K562 (cell line): ENCODE data around the gene GEMIN4. TPM values are rescaled to one million over a fixed set of nuclear protein-coding genes. Genes with fewer than 3 reads are reported as not detected.

ENCODE experiments used
- ATAC-seq: fragments of 200-7000 bp; cut with Tn5 transposase; 3 replicates; pipeline ENCODE4 v1.9.1; 2020; ENCODE audit warnings: moderate library complexity
- BruUV-seq: library from RNA; stranded (reverse); fragments of 400-500 nt; replicated peaks from 2 replicates; lab custom pipeline; 2021; lab: Mats Ljungman, UMichigan
- CTCF ChIA-PET: fragments of 300-600 bp; formaldehyde crosslinking; extraction: SDS; loops from one replicate; lab custom pipeline; 2021; ENCODE audit warnings: low intra/inter-chr PET ratio; lab: Yijun Ruan, JAX
- POLR2A ChIA-PET: fragments of 300-600, 350-650 bp; sonication (Branson Sonifier 250); formaldehyde crosslinking; extraction: SDS; loops from one replicate; lab custom pipeline; 2021; ENCODE audit warnings: antibody characterized with exemption, inconsistent platforms; lab: Yijun Ruan, JAX
- DNase-seq, 4 experiments: peaks; one replicate each; pipeline versions ENCODE4 v3.0.0 to v3.0.0-alpha.2; 2011 to 2018; ENCODE audit warnings: low spot score in 3 of 4, mixed read lengths in 3 of 4; ENCODE audit errors: extremely low read depth in 1 of 4
- FAIRE-seq: peaks from 2 replicates; lab custom pipeline; 2011; peaks lifted over from hg19 to GRCh38; lab: Jason Lieb, UNC
- H2AFZ ChIP-seq: 2 replicates; pipeline ENCODE4 v1.6.0; 2011; ENCODE audit warnings: low read depth, low read length, control low read depth, inconsistent platforms
- H3K27ac ChIP-seq: fragments of 200-600 bp; 3 replicates; pipeline ENCODE4 v1.8.0; 2011; ENCODE audit warnings: low read depth, mild to moderate bottlenecking, control low read depth, inconsistent platforms, low read length, moderate library complexity, mixed read lengths; ENCODE audit errors: extremely low read depth
- H3K27me3 ChIP-seq, 2 experiments: fragments of 300-600 bp in 1 of 2; 2 replicates in 1 of 2; 3 replicates in 1 of 2; pipeline versions ENCODE4 v1.6.0 to v1.8.0; 2011; ENCODE audit warnings: inconsistent platforms in 2 of 2, low read length in 2 of 2, mild to moderate bottlenecking in 1 of 2, mixed read lengths in 1 of 2, moderate library complexity in 1 of 2; ENCODE audit not compliant: control insufficient read depth in 2 of 2, insufficient read depth in 2 of 2
- H3K36me3 ChIP-seq: fragments of 300-600 bp; 3 replicates; pipeline ENCODE4 v1.8.0; 2011; ENCODE audit warnings: mild to moderate bottlenecking, low read length, inconsistent platforms; ENCODE audit not compliant: control insufficient read depth, insufficient read depth
- H3K4me1 ChIP-seq, 2 experiments: fragments of 200-600 bp in 1 of 2; replicated peaks in 1 of 2; 2 replicates in 1 of 2; 3 replicates in 1 of 2; pipeline versions ENCODE4 v1.5.1 to v1.8.0; 2011; ENCODE audit warnings: inconsistent platforms in 2 of 2, low read length in 2 of 2, mild to moderate bottlenecking in 1 of 2, mixed read lengths in 1 of 2, moderate library complexity in 1 of 2; ENCODE audit not compliant: control insufficient read depth in 2 of 2, insufficient read depth in 2 of 2
- H3K4me2 ChIP-seq: 2 replicates; pipeline ENCODE4 v1.6.1; 2011; ENCODE audit warnings: low read length, control low read depth, inconsistent platforms, mixed read lengths; ENCODE audit not compliant: insufficient read depth
- H3K4me3 ChIP-seq: fragments of 200-600 bp; sonication (generic), shearing (Covaris generic); 2 replicates; pipeline ENCODE4 v1.5.1; 2016; ENCODE audit warnings: control low read depth, inconsistent platforms
- H3K79me2 ChIP-seq: fragments of 200-600 bp; 3 replicates; pipeline ENCODE4 v1.8.0; 2011; ENCODE audit warnings: low read length, inconsistent platforms; ENCODE audit not compliant: control insufficient read depth, insufficient read depth
- H3K9ac ChIP-seq, 2 experiments: 2 replicates each; pipeline versions ENCODE4 v1.6.0 to v1.6.1; 2011; ENCODE audit warnings: low read depth in 2 of 2, low read length in 2 of 2, control low read depth in 1 of 2, inconsistent platforms in 1 of 2, mild to moderate bottlenecking in 1 of 2, mixed read lengths in 1 of 2; ENCODE audit not compliant: insufficient read depth in 1 of 2
- H3K9me1 ChIP-seq: one replicate; pipeline ENCODE4 v1.6.0; 2011; ENCODE audit warnings: inconsistent platforms, mild to moderate bottlenecking, low read length, moderate library complexity; ENCODE audit not compliant: control insufficient read depth, insufficient read depth
- H3K9me3 ChIP-seq: replicated peaks from 2 replicates; pipeline ENCODE4 v1.5.1; 2011; ENCODE audit warnings: low read depth, low read length, inconsistent platforms; ENCODE audit not compliant: control insufficient read depth, insufficient read depth
- H4K20me1 ChIP-seq: replicated peaks from 2 replicates; pipeline ENCODE4 v1.6.1; 2011; ENCODE audit warnings: low read length, inconsistent platforms, mixed read lengths; ENCODE audit not compliant: control insufficient read depth, insufficient read depth
- AFF4 ChIP-seq: sonication (generic); formaldehyde crosslinking; IDR thresholded peaks from 2 replicates; pipeline ENCODE4 v1.8.0; 2023; ENCODE audit warnings: mild to moderate bottlenecking, missing genetic modification reagents
- CBX8 ChIP-seq: fragments of 200-600 bp; sonication (generic); IDR thresholded peaks from 2 replicates; pipeline ENCODE4 v1.6.1; 2012; ENCODE audit warnings: borderline replicate concordance, mixed run types, low read depth, mild to moderate bottlenecking, moderate library complexity, mixed read lengths, low read length, control low read depth, inconsistent platforms; ENCODE audit not compliant: poor library complexity, severe bottlenecking; ENCODE audit errors: extremely low read depth
- DLX4 ChIP-seq: fragments of 250-450 bp; sonication (Bioruptor Pico); IDR thresholded peaks from 2 replicates; pipeline ENCODE4 v1.6.1; 2021; ENCODE audit warnings: mild to moderate bottlenecking
- ERF ChIP-seq: fragments of 450-650 bp; formaldehyde crosslinking; IDR thresholded peaks from 2 replicates; pipeline ENCODE4 v1.4.0; 2020; ENCODE audit warnings: mild to moderate bottlenecking, mixed read lengths
- EWSR1 ChIP-seq: fragments of 450-650 bp; IDR thresholded peaks from 2 replicates; pipeline ENCODE4 v1.6.1; 2018; ENCODE audit warnings: borderline replicate concordance, mild to moderate bottlenecking, low read depth, moderate library complexity; ENCODE audit not compliant: partially characterized antibody
- GATAD2B ChIP-seq: fragments of 450-650 bp; IDR thresholded peaks from 2 replicates; pipeline ENCODE4 v1.6.1; 2017; ENCODE audit warnings: mild to moderate bottlenecking, borderline replicate concordance
- HMG20A ChIP-seq: fragments of 450-650 bp; formaldehyde crosslinking; conservative IDR thresholded peaks from 2 replicates; pipeline ENCODE4 v1.4.0; 2020; ENCODE audit warnings: mild to moderate bottlenecking, mixed read lengths
- HOMEZ ChIP-seq: fragments of 250-450 bp; sonication (Bioruptor Pico); IDR thresholded peaks from 2 replicates; pipeline ENCODE4 v1.4.0; 2020; ENCODE audit warnings: mild to moderate bottlenecking, moderate library complexity
- PCBP2 ChIP-seq: fragments of 200-400 bp; formaldehyde crosslinking; IDR thresholded peaks from 2 replicates; pipeline ENCODE4 v1.6.1; 2018; ENCODE audit warnings: low read length, low read depth, mild to moderate bottlenecking, moderate library complexity; ENCODE audit not compliant: poor library complexity, severe bottlenecking
- SLC30A9 ChIP-seq: fragments of 250-450 bp; sonication (Bioruptor Pico); IDR thresholded peaks from 2 replicates; pipeline ENCODE4 v1.8.0; 2022; ENCODE audit warnings: mild to moderate bottlenecking, moderate library complexity
- TCF3 ChIP-seq: sonication (generic); formaldehyde crosslinking; IDR thresholded peaks from 2 replicates; pipeline ENCODE4 v1.4.0; 2020; ENCODE audit warnings: mild to moderate bottlenecking, missing genetic modification reagents
- ZBTB7A ChIP-seq: IDR thresholded peaks from 2 replicates; pipeline ENCODE4 v1.6.1; 2011; ENCODE audit warnings: low read depth, mild to moderate bottlenecking, low read length, moderate library complexity, borderline replicate concordance; ENCODE audit not compliant: control insufficient read depth
- ZNF184 ChIP-seq: sonication (generic); formaldehyde crosslinking; IDR thresholded peaks from 2 replicates; pipeline ENCODE4 v1.5.0; 2020; ENCODE audit warnings: missing genetic modification reagents
- ZNF384 ChIP-seq: IDR thresholded peaks from 2 replicates; pipeline ENCODE4 v1.6.1; 2012; ENCODE audit warnings: low read depth, low read length, improper control_type of control experiment
- ZNF436 ChIP-seq: fragments of 250-450, 450-650 bp; sonication (Bioruptor Pico); formaldehyde crosslinking; IDR thresholded peaks from 2 replicates; pipeline ENCODE4 v1.7.0; 2020; ENCODE audit warnings: mild to moderate bottlenecking
- ZNF589 ChIP-seq: fragments of 200-800 bp; sonication (Bioruptor generic); IDR thresholded peaks from 2 replicates; pipeline ENCODE4 v1.6.1; 2016; ENCODE audit warnings: low read depth, missing genetic modification characterization, missing compliant biosample characterization
- ZNF780A ChIP-seq: fragments of 250-450 bp; sonication (Bioruptor Pico); IDR thresholded peaks from 2 replicates; pipeline ENCODE4 v1.5.0; 2021; ENCODE audit warnings: mild to moderate bottlenecking
- WGBS: fragments of 100-300 bp; shearing (Covaris generic); methylation state at CpG from one replicate; pipeline ENCODE4 v1.1.6; 2016; ENCODE audit warnings: low coverage, mixed read lengths; ENCODE audit not compliant: insufficient coverage; ENCODE audit errors: missing lambda C conversion rate; 5-methylcytosine and 5-hydroxymethylcytosine counted together
- in situ Hi-C: fragments of 300-500 bp; cut with MboI; formaldehyde crosslinking; loops from 4 replicates; pipeline ENCODE4 v1.15.0; 2018; ENCODE audit warnings: inconsistent platforms, mixed read lengths
- intact Hi-C: fragments of 100-400 bp; cut with micrococcal nuclease; formaldehyde crosslinking; loops from 2 replicates; pipeline ENCODE4 v1.14.2; 2022
- polyA plus RNA-seq, 8 experiments: library from polyadenylated mRNA; depleted of rRNA in 4 of 8; stranded (reverse) in 5 of 8; unstranded in 3 of 8; fragments of >200 nt; fragmentation: Nextera tagmentation in 2 of 8; fragmentation: Illumina TruSeq in 1 of 8; extraction: Ambion mirVana in 2 of 8; extraction: Trizol in 1 of 8; gene quantifications; 2 replicates each; pipeline versions ENCODE4 v1.2.1 to v1.2.3, GENCODE V29; 2011 to 2014; ENCODE audit warnings: inconsistent platforms in 1 of 8, missing spikeins in 1 of 8
- total RNA-seq, 7 experiments: library from RNA; depleted of rRNA in 6 of 7; stranded (reverse); fragments of >200 nt in 6 of 7; fragmentation: Illumina TruSeq in 2 of 7; extraction: Trizol in 2 of 7; gene quantifications; 2 replicates each; pipeline versions ENCODE4 v1.2.1 to v1.2.3, GENCODE V29; 2011 to 2021; ENCODE audit warnings: low replicate concordance in 1 of 7

Gene GEMIN4
- total and polyA plus RNA-seq, 9 of the 15 experiments (the other 6 are each of a cell fraction or from before 2014, with no cell fraction given), result 1.8 to 42.5 (median 10.8) TPM

GRCh38 chr17:791829-792228 lies 39.8 kb upstream of the GEMIN4 start:
- FAIRE-seq (no peak), DNase-seq (no peak), ATAC-seq (no peak)
- H3K36me3 ChIP-seq, result peaks cover 50% of the 10 kb centered on the region; the same call in 2 of the 3 replicates
- BruUV-seq, result no TSS peak
- no peaks in the 10 kb centered on the region for H3K27me3 ChIP-seq
- 0 out of 2 replicates have a peak, but pooled peaks cover 3% of the 10 kb centered on the region for H4K20me1 ChIP-seq
- no peaks in the 10 kb centered on the region for H3K79me2 ChIP-seq
- WGBS, result 94% methylated on average over 9 of the region's 19 CpGs
- ChIA-PET CTCF (interaction anchor here (0.7 kb wide), 1 partner anchor 208 kb away, joined by 3 read pairs; no protein-coding TSS in a partner anchor), POLR2A (interaction anchor here (0.7 to 1.2 kb wide), 3 partner anchors 10 to 380 kb away, joined by 3 to 9 read pairs (median 3); partner anchors contain the start of genes GLOD4 and MRM3)
- no peak overlapping the region for H3K27ac ChIP-seq
- no peak overlapping the region for H3K4me3 ChIP-seq
- H3K4me1 ChIP-seq, result peaks cover 0 to 4% of the 10 kb centered on the region in 2 experiments; a peak in 1 of 5 replicates
- no peaks in the 10 kb centered on the region for H3K9me1 ChIP-seq
- H3K9me3 ChIP-seq, result no peaks in the 10 kb centered on the region
- in situ Hi-C loops, result loop anchor here (5.0 kb wide), 1 partner anchor 265 kb away; no protein-coding TSS in a partner anchor
- H3K4me2 ChIP-seq, result no peak overlapping the region
- intact Hi-C loops, result no loop called here
- H3K9ac ChIP-seq, result no peak overlapping the region
- H2AFZ ChIP-seq, result no peak overlapping the region
- TF ChIP-seq ZNF384 (no peak), GATAD2B (no peak), ZNF184 (CRISPR knock-in tag) (no peak), DLX4 (CRISPR knock-in tag) (no peak), ZNF436 (CRISPR knock-in tag) (no peak), PCBP2 (no peak), TCF3 (CRISPR knock-in tag) (no peak), ZBTB7A (no peak), EWSR1 (no peak), SLC30A9 (CRISPR knock-in tag) (no peak), ZNF589 (no peak), HMG20A (CRISPR knock-in tag) (no peak), HOMEZ (CRISPR knock-in tag) (no peak), ZNF780A (CRISPR knock-in tag) (no peak), CBX8 (no peak), ERF (CRISPR knock-in tag) (no peak), AFF4 (CRISPR knock-in tag) (no peak)
